Measurements from ENCODE around the gene GRIP2.

Gene GRIP2

DNA sequence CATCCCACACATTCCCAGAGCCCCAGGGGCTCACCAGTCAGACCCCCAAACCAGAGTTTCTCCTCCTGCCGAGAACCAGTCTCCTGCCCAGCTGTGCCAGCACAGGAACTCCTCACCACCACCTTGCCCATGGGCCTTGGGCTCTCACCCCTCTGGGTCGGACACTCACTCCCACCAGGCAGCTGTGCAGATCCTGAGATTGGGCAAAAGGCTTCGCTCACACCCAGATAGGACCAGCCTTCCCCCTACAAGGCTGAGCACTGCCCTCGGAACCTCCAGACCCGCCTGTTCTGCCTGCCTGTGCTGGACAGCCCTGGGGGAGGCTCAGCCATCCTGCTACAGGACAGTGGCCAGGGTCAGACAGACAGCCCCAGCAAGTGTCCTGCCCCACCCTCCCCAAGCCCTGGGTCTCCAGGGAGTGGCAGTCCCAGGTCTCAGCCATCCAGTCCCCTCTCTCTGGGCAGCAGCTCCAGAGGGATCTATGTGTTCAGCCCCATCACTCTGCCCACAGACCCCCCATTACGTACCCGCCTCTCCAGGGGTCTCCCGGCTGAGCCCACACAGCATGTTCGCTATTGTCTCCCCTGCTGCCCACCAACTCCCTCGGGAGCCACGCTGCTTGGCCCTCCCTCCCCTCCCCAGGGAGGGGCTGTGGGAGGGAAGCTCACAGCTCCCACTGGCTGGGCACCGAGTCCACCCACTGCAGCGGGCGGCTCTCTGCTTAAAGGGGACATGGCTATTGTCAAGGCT lies at the start of gene GRIP2:
Gene GRIP2 (minus strand): TSS at position 601 of the 750 bp plus-strand sequence. CDS start 34 bp downstream, at position 567.
- DNase-seq = no peak

- DNase-seq = no peak
Measured at GRCh38 chr3:14588425-14589112, 48.4 kb upstream of the GRIP2 start.

DNA sequence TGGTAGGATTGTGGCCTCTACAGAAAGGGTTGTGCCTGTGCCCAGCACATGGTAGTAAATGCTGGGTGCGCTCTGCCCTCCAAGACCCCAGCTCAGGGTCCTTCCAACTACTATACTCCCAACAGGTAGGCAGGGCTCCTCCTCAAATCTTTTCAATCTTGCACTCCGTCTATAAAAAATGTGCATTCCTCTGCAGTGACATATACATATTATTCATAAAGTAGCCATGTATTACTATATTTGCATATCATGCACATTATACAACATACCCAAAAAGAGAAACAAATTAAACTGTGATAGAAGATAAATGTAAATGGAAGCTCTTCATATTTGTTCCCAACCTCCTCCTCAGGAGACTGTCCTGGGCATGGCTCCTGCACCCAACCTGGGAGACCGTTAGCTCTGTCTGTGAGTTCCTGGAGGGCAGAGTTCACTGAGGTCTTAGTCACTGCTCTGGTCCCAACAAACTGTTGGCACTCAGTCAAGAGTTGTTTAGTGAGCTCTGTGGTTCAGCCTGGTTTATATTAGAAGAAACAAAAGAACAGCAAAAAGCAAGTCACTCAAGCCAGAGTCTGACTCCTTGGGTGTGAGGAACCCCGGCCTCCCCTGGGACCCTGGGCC lies 47.7 kb upstream of the GRIP2 start:
- no peak for DNase-seq

DNA sequence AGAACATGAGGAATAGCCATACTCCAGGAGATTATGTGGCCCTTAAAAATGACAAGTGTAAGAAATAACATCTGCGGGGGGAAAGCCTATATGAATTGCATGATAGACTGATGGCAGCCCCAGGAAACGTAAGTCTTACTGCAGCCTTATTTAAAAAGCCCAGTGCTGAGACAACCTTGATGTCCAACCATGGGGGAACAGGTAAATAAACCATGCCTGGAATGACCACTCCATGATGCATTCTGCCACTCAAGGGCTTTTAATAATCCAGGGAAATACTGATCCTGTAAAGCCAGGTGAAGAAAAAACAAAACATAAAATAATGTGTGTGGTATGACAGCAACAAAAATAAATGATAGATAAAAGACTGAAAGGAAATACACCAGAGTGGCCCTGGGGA lies 46.5 kb upstream of the GRIP2 start:
- DNase-seq = no peak

DNA sequence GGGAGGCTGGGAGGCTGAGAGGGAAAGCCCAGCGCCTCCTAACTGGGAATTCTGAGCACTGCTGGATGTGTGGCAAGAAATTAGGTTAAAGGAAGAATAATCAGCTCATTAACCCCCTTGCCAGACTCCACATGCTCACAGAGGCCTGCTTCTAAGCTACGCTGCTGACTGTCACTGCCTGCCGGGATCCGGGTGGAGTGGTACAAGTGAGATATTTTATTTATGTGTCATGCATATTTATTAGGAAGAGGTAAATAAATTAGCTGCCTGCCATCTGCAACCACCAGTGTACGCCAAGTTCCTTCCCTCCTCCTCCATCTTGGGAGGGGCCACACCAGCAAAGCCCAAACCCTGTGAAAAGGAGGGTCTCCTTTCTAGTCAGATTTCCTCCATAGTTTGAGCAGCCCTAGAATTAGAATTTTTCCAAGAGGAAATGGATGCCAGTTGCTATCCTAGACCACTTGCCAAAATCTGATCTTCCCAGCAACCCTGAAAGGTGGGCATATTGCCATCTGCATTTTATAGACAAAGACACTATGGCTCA lies 43.5 kb upstream of the GRIP2 start:
- no peak for DNase-seq

DNA sequence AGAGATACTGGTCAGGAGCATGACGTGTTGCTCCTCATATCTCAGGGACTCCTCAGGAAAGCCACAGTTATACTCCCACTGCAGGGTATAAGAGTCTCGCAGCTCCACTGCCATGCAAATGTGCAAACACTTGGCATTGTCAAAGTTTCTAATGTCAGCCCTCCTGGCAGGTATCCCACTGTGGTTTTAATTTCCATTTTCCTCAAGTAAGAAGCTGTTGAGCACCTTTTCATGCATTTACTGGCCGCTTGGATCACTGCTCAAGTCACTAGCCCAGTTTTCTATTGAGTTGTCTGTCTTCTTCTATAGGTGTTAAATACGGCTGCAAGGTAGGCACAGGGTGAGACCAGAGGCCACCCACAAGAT lies 41.9 kb upstream of the GRIP2 start:
- DNase-seq = no peak

DNA sequence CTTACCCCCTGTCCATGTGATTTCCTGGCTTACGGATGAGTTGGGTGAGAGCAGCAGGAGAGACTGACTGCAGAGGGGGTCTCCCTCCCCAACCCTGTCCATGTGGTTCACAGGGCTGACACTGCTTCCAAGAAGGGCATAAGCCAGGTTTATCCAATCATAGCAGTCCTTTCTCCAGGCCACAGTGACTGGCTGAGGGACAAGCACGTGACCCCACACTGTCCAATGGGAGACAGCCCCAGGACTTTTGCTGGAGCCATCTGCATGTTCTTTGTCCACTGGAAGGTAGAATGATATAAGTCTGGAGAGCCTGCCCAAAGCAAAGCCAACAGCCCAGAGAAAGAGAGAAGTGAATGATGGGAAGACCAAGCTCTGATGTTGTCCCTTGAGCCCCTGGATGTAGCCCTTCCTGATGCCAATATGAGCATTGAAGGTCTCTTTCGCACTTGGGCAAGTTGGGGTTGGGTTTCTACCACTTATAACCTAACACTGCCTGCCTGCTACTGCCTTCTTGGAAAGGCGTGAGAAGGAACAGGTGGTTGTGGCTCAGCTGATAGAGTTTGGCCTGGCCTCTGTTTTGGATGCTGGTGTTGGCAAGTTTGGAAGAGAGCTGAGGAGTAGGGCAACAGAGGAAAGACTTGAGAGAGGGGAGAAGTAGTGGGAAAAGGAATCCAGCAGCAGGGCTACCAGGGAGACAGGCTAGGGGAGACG lies 41.3 kb upstream of the GRIP2 start:
- DNase-seq = no peak

DNA sequence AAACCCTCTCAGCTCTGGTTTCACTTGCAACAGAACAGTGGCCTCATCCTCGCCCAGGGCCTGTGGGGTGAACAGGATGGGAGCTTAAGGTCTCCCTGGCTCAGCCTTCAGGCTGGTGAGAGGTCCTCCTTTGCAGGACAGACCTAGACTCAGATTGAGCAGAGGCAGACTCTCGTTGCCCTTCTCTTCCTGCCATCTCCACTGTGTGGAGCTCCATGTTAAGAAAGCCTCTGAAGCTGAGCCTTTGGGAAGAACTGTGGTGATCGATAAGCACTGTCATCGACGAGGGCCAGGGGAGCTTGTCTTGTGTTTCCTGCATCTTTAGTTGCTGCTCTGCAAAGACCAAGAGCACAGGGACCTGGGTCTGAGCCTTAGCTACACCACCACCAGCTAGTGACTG lies 37.8 kb upstream of the GRIP2 start:
- DNase-seq = no peak

DNA sequence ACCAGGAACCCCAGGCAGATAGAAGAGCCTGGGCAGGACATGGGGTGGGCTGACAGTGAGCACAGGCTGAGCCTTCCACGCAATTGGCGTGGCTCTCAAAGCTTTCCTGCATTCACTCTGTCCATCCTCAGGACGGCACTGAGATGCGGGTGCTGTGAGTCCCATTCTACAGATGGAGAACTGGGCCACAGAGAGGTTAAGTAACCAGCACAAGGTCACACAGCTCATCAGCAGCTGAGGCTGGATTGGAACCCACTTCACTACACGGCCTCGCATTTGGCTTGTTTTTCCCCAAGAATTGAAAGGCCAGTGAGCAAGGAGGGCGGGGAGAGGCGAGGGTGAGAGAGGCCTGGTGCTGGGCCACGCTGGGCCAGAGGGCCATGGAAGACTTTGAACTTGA lies 36.0 kb upstream of the GRIP2 start:
- no peak for DNase-seq

GRCh38 chr3:14574183-14574582 lies 34.0 kb upstream of the GRIP2 start:
- DNase-seq = no peak

DNA sequence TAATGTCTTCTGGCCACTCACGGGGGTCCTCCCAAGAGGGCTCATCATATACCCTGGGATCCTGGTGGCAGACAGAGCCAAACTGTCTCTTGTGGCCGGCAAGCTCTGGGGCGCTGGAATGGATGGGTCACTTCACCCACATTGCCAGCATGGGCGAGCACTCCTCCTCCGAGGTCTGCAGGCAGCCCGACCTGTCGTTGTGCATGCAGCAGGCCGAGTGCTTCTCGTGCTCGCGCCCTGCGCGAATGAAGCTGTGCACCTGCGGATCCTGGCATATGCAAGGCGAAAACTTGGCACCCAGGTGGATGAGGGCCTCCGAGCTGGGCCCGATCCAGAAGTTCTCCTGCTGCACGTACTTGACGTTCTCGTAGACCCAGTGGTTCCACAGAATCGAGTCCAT lies 33.6 kb upstream of the GRIP2 start:
- no peak for DNase-seq

GRCh38 chr3:14570864-14571263 lies 30.7 kb upstream of the GRIP2 start:
- no peak for DNase-seq

DNA sequence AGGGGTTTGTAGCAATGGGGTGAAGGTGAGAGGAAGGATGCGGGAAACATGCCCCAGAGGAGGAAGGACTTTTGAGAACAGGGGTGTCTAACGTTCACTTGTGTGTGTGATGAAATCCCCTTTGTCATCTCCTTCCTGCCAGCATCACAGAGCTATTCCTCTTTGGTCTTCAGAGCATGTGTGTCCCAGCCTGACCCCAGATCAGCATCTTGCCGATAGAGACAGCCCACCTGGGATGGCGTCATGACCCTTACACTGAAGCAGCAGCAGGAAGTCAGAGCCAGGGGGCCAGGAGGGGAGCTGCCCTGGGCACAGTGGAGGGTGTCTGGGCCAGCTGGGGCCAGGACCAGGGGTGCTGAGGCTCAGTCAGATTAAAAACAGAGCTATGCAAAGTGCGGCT lies 29.9 kb upstream of the GRIP2 start:
- DNase-seq = no peak

DNA sequence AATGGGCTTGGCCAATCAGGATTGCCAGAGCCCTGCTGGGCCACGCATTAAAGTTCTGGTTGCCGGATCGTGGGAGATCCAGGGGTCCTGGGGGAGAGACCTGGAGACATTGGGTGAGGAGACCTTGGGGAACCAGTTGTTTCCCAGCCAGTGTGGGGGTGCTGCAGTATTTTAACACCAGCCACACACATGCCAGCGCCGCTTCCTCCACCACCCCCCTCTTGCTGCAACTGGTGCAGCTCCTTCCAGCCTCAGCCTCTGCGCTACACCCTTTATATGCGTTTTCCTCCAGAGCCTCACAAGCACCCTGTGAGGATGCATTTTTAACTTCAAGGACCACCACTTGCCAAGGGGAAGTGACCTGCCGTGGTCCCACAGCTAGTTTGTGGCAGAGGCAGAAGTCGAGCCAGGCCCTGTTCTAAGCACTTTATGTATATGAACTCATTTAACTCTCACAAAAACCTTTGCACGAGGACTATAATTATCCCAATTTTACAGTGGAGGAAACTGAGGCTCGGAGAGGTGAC lies 29.4 kb upstream of the GRIP2 start:
- DNase-seq = no peak

DNA sequence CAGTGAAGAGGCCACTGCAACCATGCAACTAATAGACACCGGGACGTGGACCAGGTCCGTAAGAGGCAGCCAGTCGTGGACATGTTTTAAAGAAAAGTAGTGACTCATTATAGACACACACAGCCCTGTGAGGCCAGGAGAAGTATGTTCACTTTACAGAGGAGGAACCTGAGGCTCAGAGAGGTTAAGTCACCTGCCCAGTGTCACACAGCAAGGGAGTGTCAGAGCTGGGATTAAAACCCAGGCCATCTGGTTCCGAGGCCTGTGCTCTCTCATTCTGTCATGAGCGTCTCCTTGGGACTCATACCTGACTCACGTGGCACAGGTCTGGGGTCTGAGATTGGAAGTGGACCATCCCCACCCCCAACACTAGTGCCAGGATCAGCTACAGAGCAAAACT lies 28.1 kb upstream of the GRIP2 start:
- DNase-seq = no peak

GRCh38 chr3:14566812-14567211 lies 26.7 kb upstream of the GRIP2 start:
- DNase-seq = no peak

- no peak for DNase-seq
Measured at GRCh38 chr3:14565868-14566588, 25.9 kb upstream of the GRIP2 start.

DNA sequence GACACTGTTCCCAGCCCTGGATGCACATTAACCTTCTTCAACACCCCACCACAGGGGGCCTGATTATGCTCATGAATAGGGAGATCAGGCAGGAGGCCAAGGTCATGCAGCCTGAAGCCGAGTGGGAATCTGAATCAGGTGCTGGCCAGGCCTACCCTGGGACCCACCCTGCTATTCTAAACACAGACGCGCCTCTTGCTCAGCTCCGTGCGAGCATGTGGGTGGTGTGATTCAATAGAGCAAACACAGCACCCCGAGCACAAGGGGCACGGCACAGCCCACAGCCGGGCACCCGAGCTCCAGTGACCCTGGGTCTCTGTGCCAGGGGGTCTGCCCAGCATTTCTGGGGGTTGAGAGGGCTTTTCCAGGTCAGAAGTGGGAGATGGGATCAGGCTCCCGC lies 24.6 kb upstream of the GRIP2 start:
- DNase-seq = no peak

- peak; percentile 15 for DNase-seq
Measured at GRCh38 chr3:14563946-14564539, 23.9 kb upstream of the GRIP2 start.

DNA sequence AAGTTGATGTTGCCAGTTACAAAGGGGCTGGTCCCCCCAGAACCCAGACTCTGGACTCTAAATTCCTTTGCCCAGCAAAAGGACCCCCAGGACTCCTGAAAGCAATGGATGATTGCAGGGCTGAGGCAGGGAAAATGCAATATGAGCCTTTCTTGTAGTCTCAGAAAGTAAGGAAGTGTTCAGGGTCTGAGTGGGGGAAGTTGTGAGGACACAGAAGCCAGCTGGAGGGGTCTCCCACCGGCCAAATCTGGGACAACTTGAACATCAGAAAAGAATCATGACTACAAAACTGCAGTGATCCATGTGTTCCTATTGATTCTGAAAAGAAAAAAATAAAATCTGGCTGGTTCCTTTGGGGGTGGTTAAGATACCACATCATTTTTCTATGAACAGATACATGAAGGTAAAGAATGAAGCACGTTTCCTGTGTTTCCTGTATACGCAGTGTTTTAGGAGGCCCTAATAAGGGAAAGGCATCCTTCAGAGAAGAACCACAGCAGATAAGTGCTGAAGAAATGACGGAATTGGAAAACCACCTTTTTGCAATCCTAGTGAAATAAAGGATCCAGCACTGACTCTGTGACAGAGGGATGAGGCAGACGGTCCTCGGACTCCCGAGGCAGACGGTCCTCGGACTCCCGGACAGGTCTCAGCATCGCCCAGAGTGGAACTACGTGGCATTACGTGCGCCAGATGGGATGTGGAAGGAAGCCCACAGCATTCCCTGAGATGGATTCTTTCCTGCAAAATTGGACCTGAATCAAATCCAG lies 22.2 kb upstream of the GRIP2 start:
- no peak for DNase-seq
